H1 (cell line): ENCODE measurements around the gene CDYL. TPM values are rescaled to one million over a fixed set of nuclear protein-coding genes. Genes with fewer than 3 reads are reported as not detected.

Experiments
- CTCF ChIA-PET: fragments of 300-600 bp; sonication (Branson Sonifier 250); formaldehyde crosslinking; loops from one replicate; lab custom pipeline; 2021; ENCODE audit not compliant: partially characterized antibody; lab: Charles Lee
- POLR2A ChIA-PET: fragments of 300-600 bp; sonication (Branson Sonifier 250); formaldehyde crosslinking; loops from one replicate; lab custom pipeline; 2021; ENCODE audit warnings: inconsistent platforms; ENCODE audit not compliant: partially characterized antibody; lab: Charles Lee
- DNase-seq, 2 experiments: peaks; one replicate each; pipeline versions ENCODE4 v3.0.0 to v3.0.0-alpha.2; 2010 to 2022; ENCODE audit warnings: low spot score in 2 of 2, low read depth in 1 of 2, mixed read lengths in 1 of 2
- FAIRE-seq: peaks from 2 replicates; lab custom pipeline; 2011; peaks lifted over from hg19 to GRCh38; lab: Jason Lieb, UNC
- H2AFZ ChIP-seq: 2 replicates; pipeline ENCODE4 v1.8.1; 2012; ENCODE audit warnings: low read length, inconsistent platforms
- H2AK5ac ChIP-seq: 2 replicates; pipeline ENCODE4 v1.6.1; 2013; ENCODE audit warnings: low read depth, low read length
- H2BK120ac ChIP-seq: replicated peaks from 2 replicates; pipeline ENCODE3; 2013; ENCODE audit warnings: low read depth, low read length, inconsistent platforms
- H2BK12ac ChIP-seq: 2 replicates; pipeline ENCODE4 v1.6.1; 2013; ENCODE audit warnings: low read depth, low read length
- H2BK15ac ChIP-seq: 2 replicates; pipeline ENCODE4 v1.6.1; 2013; ENCODE audit warnings: low read length
- H2BK20ac ChIP-seq: 2 replicates; pipeline ENCODE4 v1.6.1; 2013; ENCODE audit warnings: low read length
- H2BK5ac ChIP-seq: 2 replicates; pipeline ENCODE4 v1.6.1; 2013; ENCODE audit warnings: low read depth, low read length
- H3K14ac ChIP-seq: 2 replicates; pipeline ENCODE4 v1.6.1; 2013; ENCODE audit warnings: inconsistent platforms; ENCODE audit not compliant: insufficient read length
- H3K18ac ChIP-seq: 2 replicates; pipeline ENCODE4 v1.6.1; 2013; ENCODE audit warnings: low read length; ENCODE audit errors: extremely low read depth
- H3K23ac ChIP-seq: 2 replicates; pipeline ENCODE4 v1.6.1; 2013; ENCODE audit warnings: inconsistent platforms; ENCODE audit not compliant: insufficient read length
- H3K23me2 ChIP-seq: 2 replicates; pipeline ENCODE4 v1.6.1; 2013; ENCODE audit warnings: low read depth, low read length
- H3K27ac ChIP-seq: 2 replicates; pipeline ENCODE4 v1.6.1; 2011; ENCODE audit warnings: low read depth, low read length, inconsistent platforms
- H3K27me3 ChIP-seq, 4 experiments: replicated peaks in 1 of 4; 1 replicate in 1 of 4; 2 replicates in 3 of 4; pipeline versions ENCODE4 v1.6.1 to v1.8.1; 2011 to 2013; ENCODE audit warnings: low read length in 3 of 4, mild to moderate bottlenecking in 3 of 4, inconsistent platforms in 2 of 4, mixed read lengths in 2 of 4, moderate library complexity in 1 of 4; ENCODE audit not compliant: control insufficient read depth in 3 of 4, insufficient read depth in 3 of 4; ENCODE audit errors: extremely low read depth in 1 of 4
- H3K36me3 ChIP-seq, 4 experiments: 2 replicates each; pipeline versions ENCODE4 v1.6.1 to v1.8.1; 2011 to 2013; ENCODE audit warnings: mild to moderate bottlenecking in 4 of 4, low read length in 3 of 4, moderate library complexity in 2 of 4, control low read depth in 1 of 4, inconsistent platforms in 1 of 4; ENCODE audit not compliant: insufficient read depth in 4 of 4, control insufficient read depth in 2 of 4
- H3K4ac ChIP-seq: replicated peaks from 2 replicates; pipeline ENCODE3; 2013; ENCODE audit warnings: low read length, low read depth, mixed read lengths, inconsistent platforms; ENCODE audit not compliant: insufficient read length
- H3K4me1 ChIP-seq, 4 experiments: replicated peaks in 1 of 4; 1 replicate in 1 of 4; 2 replicates in 3 of 4; pipeline versions ENCODE4 v1.6.1 to v1.8.1; 2011 to 2013; ENCODE audit warnings: low read length in 3 of 4, inconsistent platforms in 2 of 4, mixed read lengths in 1 of 4; ENCODE audit not compliant: insufficient read depth in 4 of 4, control insufficient read depth in 3 of 4
- H3K4me2 ChIP-seq, 2 experiments: 2 replicates each; pipeline versions ENCODE4 v1.6.1 to v1.8.1; 2011 to 2013; ENCODE audit warnings: low read depth in 2 of 2, low read length in 2 of 2, control low read depth in 1 of 2, inconsistent platforms in 1 of 2, mild to moderate bottlenecking in 1 of 2; ENCODE audit not compliant: insufficient read depth in 1 of 2
- H3K4me3 ChIP-seq, 4 experiments: fragments of 200-600, 300-600 bp in 1 of 4; sonication (generic), shearing (Covaris generic), sonication (Bioruptor Twin) in 1 of 4; 2 replicates each; pipeline versions ENCODE4 v1.5.1 to v1.8.1; 2011 to 2016; ENCODE audit warnings: low read length in 4 of 4, low read depth in 3 of 4, control low read depth in 2 of 4, inconsistent platforms in 2 of 4, mild to moderate bottlenecking in 2 of 4, mixed read lengths in 1 of 4, moderate library complexity in 1 of 4; ENCODE audit not compliant: insufficient read depth in 2 of 4; ENCODE audit errors: extremely low read depth in 1 of 4
- H3K56ac ChIP-seq: replicated peaks from 2 replicates; pipeline ENCODE3; 2013; ENCODE audit warnings: low read depth, mild to moderate bottlenecking, mixed read lengths, low read length, inconsistent platforms; ENCODE audit not compliant: insufficient read length
- H3K79me1 ChIP-seq: 2 replicates; pipeline ENCODE4 v1.6.1; 2013; ENCODE audit warnings: low read depth, low read length, control low read depth
- H3K79me2 ChIP-seq, 2 experiments: 2 replicates each; pipeline versions ENCODE4 v1.6.1 to v1.8.1; 2012 to 2013; ENCODE audit warnings: low read length in 2 of 2, mild to moderate bottlenecking in 2 of 2, inconsistent platforms in 1 of 2; ENCODE audit not compliant: insufficient read depth in 2 of 2, control insufficient read depth in 1 of 2
- H3K9ac ChIP-seq, 4 experiments: replicated peaks in 1 of 4; 1 replicate in 1 of 4; 2 replicates in 3 of 4; pipeline versions ENCODE4 v1.6.1 to v1.8.1; 2011 to 2013; ENCODE audit warnings: low read depth in 3 of 4, low read length in 3 of 4, control low read depth in 2 of 4, mild to moderate bottlenecking in 2 of 4, moderate library complexity in 2 of 4, inconsistent platforms in 1 of 4; ENCODE audit errors: extremely low read depth in 1 of 4
- H3K9me3 ChIP-seq, 2 experiments: 2 replicates each; pipeline versions ENCODE4 v1.6.1 to v1.8.1; 2012 to 2013; ENCODE audit warnings: mild to moderate bottlenecking in 2 of 2, moderate library complexity in 2 of 2, control low read depth in 1 of 2, inconsistent platforms in 1 of 2, low read depth in 1 of 2, low read length in 1 of 2, mixed read lengths in 1 of 2; ENCODE audit not compliant: insufficient read depth in 2 of 2
- H4K20me1 ChIP-seq, 2 experiments: replicated peaks in 1 of 2; 2 replicates each; pipeline versions ENCODE3 to v1.8.1; 2011 to 2013; ENCODE audit warnings: inconsistent platforms in 2 of 2, low read length in 2 of 2, mild to moderate bottlenecking in 1 of 2; ENCODE audit not compliant: insufficient read depth in 2 of 2, control insufficient read depth in 1 of 2
- H4K5ac ChIP-seq: 2 replicates; pipeline ENCODE4 v1.6.1; 2013; ENCODE audit warnings: low read length, low read depth, mixed read lengths, inconsistent platforms; ENCODE audit not compliant: insufficient read length
- H4K8ac ChIP-seq: 2 replicates; pipeline ENCODE4 v1.8.0; 2013; ENCODE audit warnings: mild to moderate bottlenecking, moderate library complexity, low read length, inconsistent platforms; ENCODE audit not compliant: insufficient read depth; ENCODE audit errors: extremely low read depth
- H4K91ac ChIP-seq: replicated peaks from 2 replicates; pipeline ENCODE3; 2013; ENCODE audit warnings: low read length, mixed read lengths, inconsistent platforms; ENCODE audit not compliant: insufficient read length
- MAFK ChIP-seq: IDR thresholded peaks from 2 replicates; pipeline ENCODE4 v1.6.1; 2012; ENCODE audit warnings: low read depth, mild to moderate bottlenecking, improper control_type of control experiment, low read length
- RBBP5 ChIP-seq: IDR thresholded peaks from 2 replicates; pipeline ENCODE4 v1.7.1; 2012; ENCODE audit warnings: low read depth, mild to moderate bottlenecking, inconsistent platforms, low read length, moderate library complexity, borderline replicate concordance
- WGBS, 2 experiments: shearing (Covaris generic) in 1 of 2; methylation state at CpG; one replicate each; pipeline versions ENCODE4 v1.1.6 to v1.1.7; 2013 to 2015; ENCODE audit warnings: low lambda C conversion rate in 2 of 2, mixed read lengths in 2 of 2, inconsistent platforms in 1 of 2, low coverage in 1 of 2, missing lambda C conversion rate in 1 of 2; ENCODE audit not compliant: insufficient replicate concordance in 2 of 2, insufficient coverage in 1 of 2, insufficient read length in 1 of 2; ENCODE audit errors: extremely low coverage in 1 of 2, missing lambda C conversion rate in 1 of 2; 5-methylcytosine and 5-hydroxymethylcytosine counted together
- polyA plus RNA-seq, 7 experiments: library from polyadenylated mRNA; depleted of rRNA in 3 of 7; stranded (reverse) in 5 of 7; unstranded in 2 of 7; fragments of >200 nt in 5 of 7; fragments of 200-250 nt in 2 of 7; gene quantifications; 1 replicate in 5 of 7; 2 replicates in 1 of 7; 4 replicates in 1 of 7; pipeline versions ENCODE4 v1.2.1 to v1.2.3, GENCODE V29; 2011 to 2013; ENCODE audit warnings: missing spikeins in 2 of 7, mixed read lengths in 2 of 7
- total RNA-seq: library from RNA; stranded (reverse); fragmentation: NEBNext Ultra II Directional; extraction: Animal tissue kit (Norgen Biotek cat#: 25700); gene quantifications from 2 replicates; pipeline ENCODE4 v1.2.1, GENCODE V29; 2021

The CDYL gene
- total and polyA plus RNA-seq, 2 of the 8 experiments (the other 6 are each of a cell fraction or from before 2014, with no cell fraction given): 56.4 to 119 TPM

- no peaks in the 10 kb centered on the region for H3K23me2 ChIP-seq
- H3K36me3 ChIP-seq: no peaks in the 10 kb centered on the region
- no peak for FAIRE-seq
- no peak overlapping the region for H3K4me2 ChIP-seq
- peaks cover 26 to 35% of the 10 kb centered on the region in 2 experiments for H4K20me1 ChIP-seq
- H3K56ac ChIP-seq: no peak overlapping the region
- 93% methylated on average over 5 of the region's 5 CpGs; no CpG with 5 or more reads in 1 of the 2 experiments for WGBS, 2 experiments
- no peak overlapping the region for H2BK12ac ChIP-seq
- H2AFZ ChIP-seq: no peak overlapping the region
- no peak for DNase-seq
- H3K27ac ChIP-seq: no peak overlapping the region
- H4K91ac ChIP-seq: no peak overlapping the region
- POLR2A ChIA-PET: interaction anchor here (0.7 to 1.0 kb wide), 2 partner anchors 9 to 822 kb away, joined by 3 read pairs; no protein-coding TSS in a partner anchor
- peaks cover 33 to 100% of the 10 kb centered on the region in 2 experiments; a peak in 3 of 4 replicates for H3K79me2 ChIP-seq
- no peak overlapping the region for H2BK15ac ChIP-seq
- H3K23ac ChIP-seq: no peak overlapping the region
- H2AK5ac ChIP-seq: no peak overlapping the region
- no peak overlapping the region for H3K14ac ChIP-seq
- no peak overlapping the region for H4K8ac ChIP-seq
- no peaks in the 10 kb centered on the region for H3K9me3 ChIP-seq
- peaks cover 0 to 5% (median 4%) of the 10 kb centered on the region in 4 experiments; a peak in 4 of 7 replicates for H3K4me1 ChIP-seq
- no peak overlapping the region for H4K5ac ChIP-seq
- H3K18ac ChIP-seq: no peak overlapping the region
- no peak overlapping the region for H2BK120ac ChIP-seq
- no peak overlapping the region for H2BK20ac ChIP-seq
- CTCF ChIA-PET: interaction anchor here (1.2 kb wide), 1 partner anchor 13 kb away, joined by 3 read pairs; no protein-coding TSS in a partner anchor
- H2BK5ac ChIP-seq: no peak overlapping the region
- peaks cover 14% of the 10 kb centered on the region for H3K79me1 ChIP-seq
- H3K4me3 ChIP-seq: no peak overlapping the region
- H3K9ac ChIP-seq: no peak overlapping the region
- no peaks in the 10 kb centered on the region for H3K27me3 ChIP-seq
- no peak overlapping the region for H3K4ac ChIP-seq
- no peak for TF ChIP-seq MAFK
- no peak for TF ChIP-seq RBBP5
Observed at GRCh38 chr6:4820704-4821276, 44.6 kb downstream of the CDYL start.
